Erythroblast (primary cell): Measurements from ENCODE around the gene DPP4.
"Not testable (repeated sequence)": the region's sequence is repeated elsewhere in the genome, so short reads cannot be mapped to it uniquely, and the experiment has no call there.

Source experiments
- DNase-seq, 2 experiments: peaks; one replicate each; lab custom pipeline; 2025; lab: John Stamatoyannopoulos, UW
- GATA1 ChIP-seq: IDR thresholded peaks from 2 replicates; pipeline ENCODE4 v1.6.1; 2011; ENCODE audit warnings: low read depth, mild to moderate bottlenecking, control low read depth, low read length, moderate library complexity
- POLR2A ChIP-seq: IDR thresholded peaks from 2 replicates; pipeline ENCODE4 v1.6.1; 2011; ENCODE audit warnings: mild to moderate bottlenecking, low read length

Gene DPP4

GRCh38 chr2:162060532-162060931 lies 13.5 kb downstream of the DPP4 start:
- no peak for DNase-seq
- TF ChIP-seq GATA1 (no peak), POLR2A (no peak)

GRCh38 chr2:162058973-162059668 lies 14.9 kb downstream of the DPP4 start:
- TF ChIP-seq POLR2A (no peak), GATA1 (no peak)
- DNase-seq, result no peak

GRCh38 chr2:162057426-162057825 lies 16.6 kb downstream of the DPP4 start:
- no peak for TF ChIP-seq POLR2A
- TF ChIP-seq GATA1, result no peak
- no peak for DNase-seq

- no peak for TF ChIP-seq POLR2A
- DNase-seq, result no peak
Measured at GRCh38 chr2:162056796-162057399, 17.1 kb downstream of the DPP4 start.

GRCh38 chr2:162053808-162054155 lies 20.2 kb downstream of the DPP4 start:
- DNase-seq, result no peak
- TF ChIP-seq GATA1 (no peak), POLR2A (no peak)

GRCh38 chr2:162053066-162053807 lies 20.8 kb downstream of the DPP4 start:
- no peak for DNase-seq
- no peak for TF ChIP-seq POLR2A
- no peak for TF ChIP-seq GATA1

- DNase-seq, result no peak
Measured at GRCh38 chr2:162050513-162050961, 23.5 kb downstream of the DPP4 start.

GRCh38 chr2:162049089-162049488 lies 24.9 kb downstream of the DPP4 start:
- not testable (repeated sequence) for DNase-seq

More at GRCh38 chr2:162050513-162050961, 23.5 kb downstream of the DPP4 start:
- TF ChIP-seq GATA1 (no peak), POLR2A (no peak)

- DNase-seq, result no peak
- TF ChIP-seq GATA1, result no peak
- TF ChIP-seq POLR2A, result no peak
Measured at GRCh38 chr2:162044586-162044985, 29.4 kb downstream of the DPP4 start.

- DNase-seq, result no peak
- TF ChIP-seq GATA1 (no peak), POLR2A (no peak)
Measured at GRCh38 chr2:162043132-162043531, 30.9 kb downstream of the DPP4 start.

GRCh38 chr2:162041485-162041884 lies 32.5 kb downstream of the DPP4 start:
- DNase-seq, result no peak

GRCh38 chr2:162038725-162039124 lies 35.3 kb downstream of the DPP4 start:
- DNase-seq, result no peak
- TF ChIP-seq POLR2A (no peak), GATA1 (no peak)

More at GRCh38 chr2:162041485-162041884, 32.5 kb downstream of the DPP4 start:
- TF ChIP-seq POLR2A (no peak), GATA1 (no peak)

- TF ChIP-seq GATA1 (no peak), POLR2A (no peak)
Measured at GRCh38 chr2:162037886-162038285, 36.1 kb downstream of the DPP4 start.

GRCh38 chr2:162037028-162037795 lies 36.8 kb downstream of the DPP4 start:
- TF ChIP-seq POLR2A (no peak), GATA1 (no peak)
- DNase-seq, result no peak

More at GRCh38 chr2:162037886-162038285, 36.1 kb downstream of the DPP4 start:
- no peak for DNase-seq
